NOMO-1 (cell line): Measurements from ENCODE around the gene SLC16A13.
A peak's percentile ranks its signal among the peaks of the same experiment; 100 is the strongest.
"Not testable (repeated sequence)": the region's sequence is repeated elsewhere in the genome, so short reads cannot be mapped to it uniquely, and the experiment has no call there.

Source experiments
- DNase-seq, 2 experiments: peaks; one replicate each; lab custom pipeline; 2025; ENCODE audit not compliant: unreplicated experiment in 2 of 2; lab: John Stamatoyannopoulos, UW

The SLC16A13 gene

GRCh38 chr17:7026471-7027115 is 9.2 kb upstream of the SLC16A13 start:
- DNase-seq: no peak

GRCh38 chr17:7027335-7027734 is 8.5 kb upstream of the SLC16A13 start:
- no peak for DNase-seq

GRCh38 chr17:7029096-7029495 is 6.7 kb upstream of the SLC16A13 start:
- DNase-seq: no peak

GRCh38 chr17:7029659-7030058 is 6.2 kb upstream of the SLC16A13 start:
- no peak for DNase-seq

- peak; percentile 38 to 42 for DNase-seq
Observed at GRCh38 chr17:7034955-7035590, 742 bp upstream of the SLC16A13 start.

GRCh38 chr17:7038025-7038862 is 2.4 kb downstream of the SLC16A13 start:
- no peak for DNase-seq

GRCh38 chr17:7039832-7040231 is 4.0 kb downstream of the SLC16A13 start:
- DNase-seq: no peak

- no peak for DNase-seq
Observed at GRCh38 chr17:7041607-7042500, 6.0 kb downstream of the SLC16A13 start.

GRCh38 chr17:7042501-7043181 is 6.8 kb downstream of the SLC16A13 start:
- DNase-seq: no peak

GRCh38 chr17:7043182-7043496 is 7.3 kb downstream of the SLC16A13 start:
- DNase-seq: no peak

GRCh38 chr17:7043497-7044198 is 7.8 kb downstream of the SLC16A13 start, which contains the start of gene SLC16A11:
Gene SLC16A11 (minus strand): TSS chr17:7044092. CDS start chr17:7043513, 579 bp downstream.
- no peak for DNase-seq

GRCh38 chr17:7045492-7046126 is 9.8 kb downstream of the SLC16A13 start:
- peak; percentile 13 to 74 for DNase-seq

GRCh38 chr17:7046127-7046724 is 10.4 kb downstream of the SLC16A13 start:
- no peak for DNase-seq

GRCh38 chr17:7046725-7047397 is 11.0 kb downstream of the SLC16A13 start:
- peak; percentile 24 to 62 for DNase-seq

GRCh38 chr17:7047566-7047965 is 11.8 kb downstream of the SLC16A13 start:
- DNase-seq: no peak

GRCh38 chr17:7048968-7049367 is 13.2 kb downstream of the SLC16A13 start:
- DNase-seq: no peak

- DNase-seq: not testable (repeated sequence)
Observed at GRCh38 chr17:7050583-7050982, 14.8 kb downstream of the SLC16A13 start.

- no peak for DNase-seq
Observed at GRCh38 chr17:7056386-7056785, 20.6 kb downstream of the SLC16A13 start.
